A673 (cell line): ENCODE data around the gene CX3CL1.

Source experiments
- EZH2 ChIP-seq: fragments of 200-600 bp; sonication (generic); IDR thresholded peaks from 2 replicates; pipeline ENCODE4 v1.6.1; 2017; ENCODE audit warnings: borderline replicate concordance, low read depth, mild to moderate bottlenecking, mixed read lengths, antibody characterized with exemption, low read length; ENCODE audit not compliant: poor library complexity, severe bottlenecking
- TF ChIP-seq, protein P1 (sequence below): fragments of 300-800, 200-600 bp; sonication (generic); conservative IDR thresholded peaks from 2 replicates; pipeline ENCODE4 v1.5.1; 2017; ENCODE audit warnings: low read depth, mild to moderate bottlenecking, antibody characterized with exemption, low read length, moderate library complexity, mixed read lengths

DNA sequence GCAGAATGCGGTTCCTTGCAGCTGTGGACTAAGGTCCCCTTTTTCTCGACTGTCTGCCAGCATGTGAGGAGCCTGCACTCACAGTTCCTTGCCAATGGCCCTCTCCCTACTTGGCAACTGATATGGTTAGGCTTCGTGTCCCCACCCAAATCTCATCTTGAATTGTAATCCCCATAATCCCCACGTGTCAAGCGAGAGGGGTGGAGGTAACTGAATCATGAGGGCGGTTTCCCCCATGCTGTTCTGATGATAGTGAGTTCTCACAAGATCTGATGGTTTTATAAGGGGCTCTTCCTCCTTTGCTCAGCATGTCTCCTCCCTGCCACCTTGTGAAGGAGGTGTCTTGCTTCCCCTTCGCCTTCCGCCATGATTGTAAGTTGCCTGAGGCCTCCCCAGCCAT is 55.0 kb downstream of the CX3CL1 start:
- TF ChIP-seq, protein P1, sequence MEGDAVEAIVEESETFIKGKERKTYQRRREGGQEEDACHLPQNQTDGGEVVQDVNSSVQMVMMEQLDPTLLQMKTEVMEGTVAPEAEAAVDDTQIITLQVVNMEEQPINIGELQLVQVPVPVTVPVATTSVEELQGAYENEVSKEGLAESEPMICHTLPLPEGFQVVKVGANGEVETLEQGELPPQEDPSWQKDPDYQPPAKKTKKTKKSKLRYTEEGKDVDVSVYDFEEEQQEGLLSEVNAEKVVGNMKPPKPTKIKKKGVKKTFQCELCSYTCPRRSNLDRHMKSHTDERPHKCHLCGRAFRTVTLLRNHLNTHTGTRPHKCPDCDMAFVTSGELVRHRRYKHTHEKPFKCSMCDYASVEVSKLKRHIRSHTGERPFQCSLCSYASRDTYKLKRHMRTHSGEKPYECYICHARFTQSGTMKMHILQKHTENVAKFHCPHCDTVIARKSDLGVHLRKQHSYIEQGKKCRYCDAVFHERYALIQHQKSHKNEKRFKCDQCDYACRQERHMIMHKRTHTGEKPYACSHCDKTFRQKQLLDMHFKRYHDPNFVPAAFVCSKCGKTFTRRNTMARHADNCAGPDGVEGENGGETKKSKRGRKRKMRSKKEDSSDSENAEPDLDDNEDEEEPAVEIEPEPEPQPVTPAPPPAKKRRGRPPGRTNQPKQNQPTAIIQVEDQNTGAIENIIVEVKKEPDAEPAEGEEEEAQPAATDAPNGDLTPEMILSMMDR: no peak
- TF ChIP-seq EZH2: no peak
